AG10803 (cell line): ENCODE results near the gene DNASE2B.
A peak's percentile ranks its signal among the peaks of the same experiment; 100 is the strongest.
"Not testable (repeated sequence)": the region's sequence is repeated elsewhere in the genome, so short reads cannot be mapped to it uniquely, and the experiment has no call there.

Experiments
- DNase-seq: peaks from one replicate; pipeline ENCODE4 v3.0.0; 2010; ENCODE audit warnings: low read depth
- H3K4me3 ChIP-seq: 2 replicates; pipeline ENCODE4 v1.5.1; 2011; ENCODE audit warnings: mild to moderate bottlenecking, low read length, control low read depth
- TF ChIP-seq, protein P1 (sequence below): conservative IDR thresholded peaks from 2 replicates; pipeline ENCODE4 v1.5.1; 2011; ENCODE audit warnings: mild to moderate bottlenecking, low read length, control low read depth, inconsistent platforms

The DNASE2B gene

DNA sequence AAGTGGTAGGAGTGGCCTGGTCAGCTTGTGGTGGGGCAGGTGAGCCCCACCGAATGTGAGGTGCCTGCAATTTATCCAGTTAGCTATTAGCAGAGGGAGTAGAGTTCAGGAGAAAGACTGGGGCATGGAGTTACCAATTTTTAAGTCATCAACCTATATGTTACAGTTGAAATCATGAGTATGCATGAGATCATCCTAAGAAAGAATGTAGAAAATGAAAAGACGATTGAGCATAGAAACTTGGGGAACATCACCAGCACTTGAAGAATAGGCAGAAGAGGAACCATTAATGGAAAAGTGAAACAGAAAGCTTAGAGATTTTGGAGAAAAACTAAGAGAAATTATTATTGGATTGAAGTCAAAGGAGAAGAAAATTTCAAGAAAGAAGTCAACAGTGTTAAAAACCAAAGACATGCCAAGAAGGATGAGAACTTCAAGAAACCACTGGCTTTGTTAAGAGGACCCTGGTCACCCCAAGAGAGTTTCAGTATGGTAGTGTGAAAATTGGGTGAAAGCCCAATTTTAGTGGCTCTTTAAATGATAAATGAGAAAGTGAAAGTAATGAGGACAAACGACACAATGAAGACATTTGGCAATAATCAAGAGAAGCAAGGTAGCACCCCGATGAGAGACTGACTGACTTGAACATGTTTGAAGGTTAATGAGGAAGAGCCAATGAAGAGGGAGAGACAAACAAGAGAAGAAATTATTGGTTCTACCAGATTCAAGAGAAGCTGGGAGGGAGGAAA, 36.7 kb downstream of the DNASE2B start:
- no peak for DNase-seq

DNA sequence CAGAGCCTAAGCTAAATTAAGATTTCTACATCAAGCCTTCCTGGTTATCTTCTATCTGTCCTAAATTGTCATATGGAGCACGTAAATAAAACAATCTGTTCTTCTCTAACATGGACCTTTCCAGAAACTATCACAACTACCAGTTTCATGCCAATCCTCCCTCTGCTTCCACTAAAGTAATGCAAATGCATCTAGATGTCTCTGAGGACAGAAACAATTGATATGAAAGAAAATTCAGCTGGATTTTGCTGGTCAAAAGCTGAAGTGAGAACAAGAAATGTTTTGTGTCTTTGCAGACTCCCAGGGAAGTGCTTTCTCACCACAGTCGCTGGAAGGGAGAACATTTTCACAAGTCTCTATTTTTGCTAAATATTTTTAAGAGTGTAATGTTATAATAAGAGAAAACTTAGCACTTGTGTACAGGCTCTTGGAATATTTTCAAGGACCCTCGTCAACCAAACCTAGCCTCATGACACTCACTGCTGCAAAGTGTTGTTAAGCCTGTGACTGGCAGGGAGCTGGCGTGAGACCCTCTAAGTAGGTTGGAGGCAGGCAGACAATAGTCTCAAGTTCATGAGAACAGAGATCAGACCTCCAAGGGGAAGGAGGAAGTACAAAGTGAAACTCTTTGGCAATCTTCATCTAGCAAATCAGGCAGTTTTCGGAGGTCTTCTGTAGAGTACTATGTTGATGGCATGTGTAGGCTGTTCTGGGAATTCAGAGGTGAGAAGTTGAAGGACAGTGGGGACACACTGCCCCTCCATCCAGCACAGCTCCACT, 38.8 kb downstream of the DNASE2B start:
- DNase-seq, result no peak
- TF ChIP-seq, protein P1, sequence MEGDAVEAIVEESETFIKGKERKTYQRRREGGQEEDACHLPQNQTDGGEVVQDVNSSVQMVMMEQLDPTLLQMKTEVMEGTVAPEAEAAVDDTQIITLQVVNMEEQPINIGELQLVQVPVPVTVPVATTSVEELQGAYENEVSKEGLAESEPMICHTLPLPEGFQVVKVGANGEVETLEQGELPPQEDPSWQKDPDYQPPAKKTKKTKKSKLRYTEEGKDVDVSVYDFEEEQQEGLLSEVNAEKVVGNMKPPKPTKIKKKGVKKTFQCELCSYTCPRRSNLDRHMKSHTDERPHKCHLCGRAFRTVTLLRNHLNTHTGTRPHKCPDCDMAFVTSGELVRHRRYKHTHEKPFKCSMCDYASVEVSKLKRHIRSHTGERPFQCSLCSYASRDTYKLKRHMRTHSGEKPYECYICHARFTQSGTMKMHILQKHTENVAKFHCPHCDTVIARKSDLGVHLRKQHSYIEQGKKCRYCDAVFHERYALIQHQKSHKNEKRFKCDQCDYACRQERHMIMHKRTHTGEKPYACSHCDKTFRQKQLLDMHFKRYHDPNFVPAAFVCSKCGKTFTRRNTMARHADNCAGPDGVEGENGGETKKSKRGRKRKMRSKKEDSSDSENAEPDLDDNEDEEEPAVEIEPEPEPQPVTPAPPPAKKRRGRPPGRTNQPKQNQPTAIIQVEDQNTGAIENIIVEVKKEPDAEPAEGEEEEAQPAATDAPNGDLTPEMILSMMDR, result no peak
- H3K4me3 ChIP-seq, result no peak overlapping the region

More for the DNA sequence above, 36.7 kb downstream of the DNASE2B start:
- TF ChIP-seq, protein P1, result no peak
- H3K4me3 ChIP-seq, result no peak overlapping the region

DNA sequence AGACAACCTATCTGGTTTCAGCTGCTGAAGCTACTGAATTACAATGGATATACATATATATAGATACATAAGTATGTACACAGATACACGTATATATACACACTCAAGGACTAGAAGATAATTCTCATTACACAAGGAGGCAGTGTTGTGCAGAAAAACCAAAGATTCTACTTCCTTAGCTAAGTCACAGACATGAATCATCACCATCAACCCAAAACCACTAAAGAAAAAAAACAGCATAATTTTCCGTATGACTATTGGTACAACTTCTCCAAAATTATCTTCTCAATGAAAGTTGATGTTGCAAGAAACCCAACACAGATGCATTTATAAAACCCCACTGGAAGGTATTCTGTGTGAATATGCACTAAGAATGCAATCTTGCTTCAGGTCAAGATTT, 44.0 kb downstream of the DNASE2B start:
- TF ChIP-seq, protein P1, result peak; percentile 68
- DNase-seq, result peak; percentile 94
- no peak overlapping the region for H3K4me3 ChIP-seq

DNA sequence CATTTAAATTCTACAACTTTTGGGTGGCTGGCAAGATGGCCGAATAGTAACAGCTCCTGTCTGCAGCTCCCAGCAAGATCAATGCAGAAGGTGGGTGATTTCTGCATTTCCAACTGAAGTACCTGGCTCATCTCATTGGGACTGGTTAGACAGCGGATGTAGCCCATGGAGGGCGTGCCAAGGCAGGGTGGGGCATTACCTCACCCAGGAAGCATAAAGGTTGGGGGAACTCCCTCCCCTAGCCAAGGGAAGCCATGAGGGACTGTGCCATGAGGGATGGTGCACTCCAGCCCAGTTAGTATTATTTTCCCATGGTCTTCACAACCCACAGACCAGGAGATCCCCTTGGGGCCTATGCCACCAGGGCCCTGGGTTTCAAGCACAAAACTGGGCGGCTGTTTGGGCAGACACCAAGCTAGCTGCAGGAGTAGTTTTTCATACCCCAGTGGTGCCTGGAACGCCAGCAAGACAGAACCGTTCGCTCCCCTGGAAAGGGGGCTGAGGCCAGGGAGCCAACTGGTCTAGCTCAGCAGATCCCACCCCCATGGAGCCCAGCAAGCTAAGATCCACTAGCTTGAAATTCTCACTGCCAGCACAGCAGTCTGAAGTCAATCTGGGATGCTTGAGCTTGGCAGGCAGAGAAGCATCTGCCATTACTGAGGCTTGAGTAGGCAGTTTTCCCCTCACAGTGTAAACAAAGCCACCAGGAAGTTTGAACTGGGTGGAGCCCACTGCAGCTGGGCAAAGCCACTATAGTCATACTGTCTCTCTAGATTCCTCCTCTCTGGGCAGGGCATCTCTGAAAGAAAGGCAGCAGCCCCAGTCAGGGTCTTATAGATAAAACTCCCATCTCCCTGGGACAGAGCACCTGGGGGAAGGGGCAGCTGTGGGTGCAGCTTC, 44.7 kb downstream of the DNASE2B start:
- not testable (repeated sequence) for DNase-seq, H3K4me3 ChIP-seq

DNA sequence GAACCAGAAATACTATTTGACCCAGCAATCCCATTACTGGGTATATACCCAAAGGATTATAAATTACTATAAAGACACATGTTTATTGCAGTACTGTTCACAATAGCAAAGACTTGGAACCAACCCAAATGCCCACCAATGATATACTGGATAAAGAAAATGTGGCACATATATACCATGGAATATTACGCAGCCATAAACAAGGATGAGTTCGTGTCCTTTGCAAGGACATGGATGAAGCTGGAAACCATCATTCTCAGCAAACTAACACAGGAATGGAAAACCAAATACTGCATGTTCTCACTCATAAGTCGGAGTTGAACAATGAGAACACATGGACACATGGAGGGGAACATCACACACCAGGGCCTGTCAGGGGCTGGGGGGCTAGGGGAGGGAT, 50.4 kb downstream of the DNASE2B start:
- not testable (repeated sequence) for H3K4me3 ChIP-seq, DNase-seq

DNA sequence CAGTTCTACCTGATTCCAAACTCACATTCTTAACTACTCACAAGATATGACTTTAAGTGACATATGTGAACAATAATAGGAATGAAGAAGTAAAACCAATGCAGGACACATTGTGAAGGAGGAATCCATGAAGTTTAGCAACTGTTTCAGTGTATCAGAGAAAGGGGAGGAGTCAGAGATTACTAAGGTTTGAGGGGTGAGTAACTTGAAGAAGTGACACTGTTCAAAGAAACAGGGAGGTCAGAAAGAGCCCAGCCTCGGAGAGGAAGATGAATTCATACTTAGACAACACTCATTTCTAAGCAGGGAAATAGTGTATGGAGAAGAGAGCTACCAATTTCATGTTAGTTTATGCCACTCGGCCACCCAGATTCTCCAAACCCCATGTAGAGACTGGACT, 52.6 kb downstream of the DNASE2B start:
- DNase-seq, result no peak

DNA sequence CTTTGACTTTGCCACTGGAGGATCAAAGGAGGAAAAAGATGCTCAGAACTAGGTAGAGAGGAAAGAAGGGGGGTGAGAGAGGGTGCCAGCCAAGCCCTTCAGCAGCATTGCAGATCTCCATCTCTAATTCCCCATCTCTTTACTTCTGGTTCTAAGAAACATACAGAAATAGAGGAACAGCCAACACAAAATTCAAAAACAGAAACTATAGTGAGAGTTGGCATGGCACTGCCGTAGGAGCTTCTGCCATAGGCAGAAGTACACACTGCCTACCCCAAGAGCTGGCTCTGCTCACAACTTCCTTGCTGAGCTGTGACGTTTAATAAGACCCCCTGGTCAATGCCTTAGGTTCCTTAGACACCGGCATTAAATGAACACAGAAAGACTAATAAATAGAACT, 54.2 kb downstream of the DNASE2B start:
- TF ChIP-seq, protein P1, result no peak
- no peak overlapping the region for H3K4me3 ChIP-seq
- DNase-seq, result no peak

More for the DNA sequence above, 52.6 kb downstream of the DNASE2B start:
- TF ChIP-seq, protein P1, result no peak
- H3K4me3 ChIP-seq, result no peak overlapping the region
